Esophagus squamous epithelium (tissue), 4 donors: Measurements from ENCODE around the gene KIAA2012.

Experiments
- POLR2A ChIP-seq, 4 donors: fragments of 450-650 bp; IDR thresholded peaks; one replicate each; pipeline ENCODE4 v1.6.1; 2017; ENCODE audit warnings: antibody characterized with exemption in 4 of 4, mild to moderate bottlenecking in 4 of 4, moderate library complexity in 3 of 4
- TF ChIP-seq, protein P1 (sequence below), 6 experiments: fragments of 450-650 bp in 4 of 6; fragments of 200-600 bp in 2 of 6; sonication (generic) in 2 of 6; IDR thresholded peaks; one replicate each; pipeline ENCODE4 v1.5.1; 2016 to 2019; ENCODE audit warnings: antibody characterized with exemption in 6 of 6, mild to moderate bottlenecking in 4 of 6, moderate library complexity in 4 of 6

DNA sequence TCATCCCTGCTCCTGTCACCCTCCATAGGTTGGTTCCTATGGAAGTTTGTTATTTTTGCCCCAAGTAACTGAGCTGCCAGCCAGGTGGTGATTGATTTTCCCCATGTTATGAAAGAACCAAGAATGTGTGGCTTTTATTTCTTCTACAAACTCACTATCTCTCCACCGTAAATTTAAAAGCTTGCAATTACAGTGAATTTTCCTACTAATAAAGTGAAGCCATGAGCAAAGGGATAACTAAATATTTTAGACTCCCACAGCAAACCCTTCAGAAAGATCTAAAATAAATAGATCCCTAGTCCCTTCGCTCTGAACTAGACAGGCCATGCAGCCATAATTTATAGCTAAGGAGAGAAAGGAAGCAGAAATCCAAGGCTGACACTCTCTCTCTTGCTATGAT is 6.2 kb upstream of the KIAA2012 start:
- TF ChIP-seq, protein P1, sequence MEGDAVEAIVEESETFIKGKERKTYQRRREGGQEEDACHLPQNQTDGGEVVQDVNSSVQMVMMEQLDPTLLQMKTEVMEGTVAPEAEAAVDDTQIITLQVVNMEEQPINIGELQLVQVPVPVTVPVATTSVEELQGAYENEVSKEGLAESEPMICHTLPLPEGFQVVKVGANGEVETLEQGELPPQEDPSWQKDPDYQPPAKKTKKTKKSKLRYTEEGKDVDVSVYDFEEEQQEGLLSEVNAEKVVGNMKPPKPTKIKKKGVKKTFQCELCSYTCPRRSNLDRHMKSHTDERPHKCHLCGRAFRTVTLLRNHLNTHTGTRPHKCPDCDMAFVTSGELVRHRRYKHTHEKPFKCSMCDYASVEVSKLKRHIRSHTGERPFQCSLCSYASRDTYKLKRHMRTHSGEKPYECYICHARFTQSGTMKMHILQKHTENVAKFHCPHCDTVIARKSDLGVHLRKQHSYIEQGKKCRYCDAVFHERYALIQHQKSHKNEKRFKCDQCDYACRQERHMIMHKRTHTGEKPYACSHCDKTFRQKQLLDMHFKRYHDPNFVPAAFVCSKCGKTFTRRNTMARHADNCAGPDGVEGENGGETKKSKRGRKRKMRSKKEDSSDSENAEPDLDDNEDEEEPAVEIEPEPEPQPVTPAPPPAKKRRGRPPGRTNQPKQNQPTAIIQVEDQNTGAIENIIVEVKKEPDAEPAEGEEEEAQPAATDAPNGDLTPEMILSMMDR (IDR thresholded peaks at IDR 0.05): no peak
- TF ChIP-seq POLR2A (IDR thresholded peaks at IDR 0.05): no peak
